C4-2B (cell line): ENCODE results near the gene ID2.

Source experiments
- ZFX ChIP-seq: fragments of 450-650 bp; IDR thresholded peaks from 2 replicates; pipeline ENCODE4 v1.6.1; 2017
- TF ChIP-seq, protein P1 (sequence below): fragments of 450-650 bp; conservative IDR thresholded peaks from 2 replicates; pipeline ENCODE4 v1.5.1; 2017; ENCODE audit warnings: mild to moderate bottlenecking

DNA sequence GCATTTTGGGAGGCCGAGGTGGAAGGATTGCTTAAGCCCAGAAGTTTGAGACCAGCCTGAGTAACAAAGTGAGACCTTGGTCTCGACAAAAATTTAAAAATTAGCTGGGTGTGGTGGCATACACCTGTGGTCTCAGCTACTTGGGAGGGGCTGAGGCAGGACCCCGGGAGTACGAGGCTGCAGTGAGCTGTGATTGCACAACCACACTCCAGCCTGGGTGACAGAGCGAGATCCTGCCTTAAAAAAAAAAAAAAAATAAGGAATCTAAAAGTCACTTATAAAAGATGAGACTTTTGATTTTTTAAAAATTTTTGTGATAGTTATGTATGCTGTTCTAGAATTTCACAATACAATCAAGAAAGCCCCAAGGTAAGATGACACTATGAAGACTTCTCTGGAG, 33.1 kb downstream of the ID2 start:
- TF ChIP-seq, protein P1, sequence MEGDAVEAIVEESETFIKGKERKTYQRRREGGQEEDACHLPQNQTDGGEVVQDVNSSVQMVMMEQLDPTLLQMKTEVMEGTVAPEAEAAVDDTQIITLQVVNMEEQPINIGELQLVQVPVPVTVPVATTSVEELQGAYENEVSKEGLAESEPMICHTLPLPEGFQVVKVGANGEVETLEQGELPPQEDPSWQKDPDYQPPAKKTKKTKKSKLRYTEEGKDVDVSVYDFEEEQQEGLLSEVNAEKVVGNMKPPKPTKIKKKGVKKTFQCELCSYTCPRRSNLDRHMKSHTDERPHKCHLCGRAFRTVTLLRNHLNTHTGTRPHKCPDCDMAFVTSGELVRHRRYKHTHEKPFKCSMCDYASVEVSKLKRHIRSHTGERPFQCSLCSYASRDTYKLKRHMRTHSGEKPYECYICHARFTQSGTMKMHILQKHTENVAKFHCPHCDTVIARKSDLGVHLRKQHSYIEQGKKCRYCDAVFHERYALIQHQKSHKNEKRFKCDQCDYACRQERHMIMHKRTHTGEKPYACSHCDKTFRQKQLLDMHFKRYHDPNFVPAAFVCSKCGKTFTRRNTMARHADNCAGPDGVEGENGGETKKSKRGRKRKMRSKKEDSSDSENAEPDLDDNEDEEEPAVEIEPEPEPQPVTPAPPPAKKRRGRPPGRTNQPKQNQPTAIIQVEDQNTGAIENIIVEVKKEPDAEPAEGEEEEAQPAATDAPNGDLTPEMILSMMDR, result no peak
- TF ChIP-seq ZFX, result no peak
